Measurements from ENCODE around the gene TACC3.

TACC3 gene

DNA sequence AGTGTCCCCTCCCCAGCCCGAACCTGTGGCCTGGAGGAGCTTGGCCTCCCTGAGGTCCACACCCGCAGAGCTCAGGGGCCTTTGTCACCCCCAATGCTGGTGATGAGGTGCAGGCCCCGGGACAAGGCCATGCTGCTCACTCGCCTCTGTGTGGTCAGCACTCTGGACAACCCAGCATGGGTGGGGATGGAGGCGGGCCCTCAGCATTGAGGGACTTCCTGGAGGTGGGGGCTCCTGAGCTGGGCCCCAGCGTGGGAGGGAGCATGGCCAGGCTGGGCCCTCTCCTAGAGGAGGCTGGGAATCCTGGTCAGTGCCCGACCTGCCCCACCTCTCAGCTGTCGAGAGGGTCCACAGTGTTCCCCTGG, 30.6 kb downstream of the TACC3 start:
- H3K4me3 ChIP-seq (replicated peaks; ENCODE audit: low read depth, low read length): no peak overlapping the region
- TF ChIP-seq, protein P1, sequence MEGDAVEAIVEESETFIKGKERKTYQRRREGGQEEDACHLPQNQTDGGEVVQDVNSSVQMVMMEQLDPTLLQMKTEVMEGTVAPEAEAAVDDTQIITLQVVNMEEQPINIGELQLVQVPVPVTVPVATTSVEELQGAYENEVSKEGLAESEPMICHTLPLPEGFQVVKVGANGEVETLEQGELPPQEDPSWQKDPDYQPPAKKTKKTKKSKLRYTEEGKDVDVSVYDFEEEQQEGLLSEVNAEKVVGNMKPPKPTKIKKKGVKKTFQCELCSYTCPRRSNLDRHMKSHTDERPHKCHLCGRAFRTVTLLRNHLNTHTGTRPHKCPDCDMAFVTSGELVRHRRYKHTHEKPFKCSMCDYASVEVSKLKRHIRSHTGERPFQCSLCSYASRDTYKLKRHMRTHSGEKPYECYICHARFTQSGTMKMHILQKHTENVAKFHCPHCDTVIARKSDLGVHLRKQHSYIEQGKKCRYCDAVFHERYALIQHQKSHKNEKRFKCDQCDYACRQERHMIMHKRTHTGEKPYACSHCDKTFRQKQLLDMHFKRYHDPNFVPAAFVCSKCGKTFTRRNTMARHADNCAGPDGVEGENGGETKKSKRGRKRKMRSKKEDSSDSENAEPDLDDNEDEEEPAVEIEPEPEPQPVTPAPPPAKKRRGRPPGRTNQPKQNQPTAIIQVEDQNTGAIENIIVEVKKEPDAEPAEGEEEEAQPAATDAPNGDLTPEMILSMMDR (IDR thresholded peaks at IDR 0.05; ENCODE audit: low read length, missing control alignments): no peak
- no peak for DNase-seq (ENCODE audit: low read depth)

- DNase-seq (ENCODE audit: low read depth): peak; percentile 27
- H3K4me3 ChIP-seq (replicated peaks; ENCODE audit: low read depth, low read length): no peak overlapping the region
- TF ChIP-seq, protein P1 (IDR thresholded peaks at IDR 0.05; ENCODE audit: low read length, missing control alignments): no peak
Observed at GRCh38 chr4:1752284-1753041, 31.1 kb downstream of the TACC3 start.

DNA sequence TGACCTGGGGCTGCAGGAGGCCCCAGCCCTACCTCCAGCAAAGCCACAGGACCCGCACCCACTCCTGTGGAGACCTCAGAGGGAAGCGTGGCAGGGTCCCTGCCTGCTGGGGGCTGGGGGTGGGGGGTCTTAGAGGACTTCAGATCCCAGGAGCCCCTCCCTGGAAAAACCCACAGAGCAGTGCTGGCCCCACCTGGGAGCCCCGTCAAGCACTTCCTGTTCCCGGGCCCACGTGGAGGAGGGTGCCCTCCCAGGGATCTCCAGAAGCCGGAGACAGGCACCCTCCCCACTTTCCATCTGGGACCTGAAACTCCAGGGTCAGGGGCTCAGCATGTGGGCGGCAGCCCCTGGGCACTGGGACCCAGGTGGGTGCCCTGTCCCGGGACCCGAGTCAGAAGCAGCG, 32.0 kb downstream of the TACC3 start:
- no peak overlapping the region for H3K4me3 ChIP-seq (replicated peaks; ENCODE audit: low read depth, low read length)
- TF ChIP-seq, protein P1 (IDR thresholded peaks at IDR 0.05; ENCODE audit: low read length, missing control alignments): no peak
- no peak for DNase-seq (ENCODE audit: low read depth)

DNA sequence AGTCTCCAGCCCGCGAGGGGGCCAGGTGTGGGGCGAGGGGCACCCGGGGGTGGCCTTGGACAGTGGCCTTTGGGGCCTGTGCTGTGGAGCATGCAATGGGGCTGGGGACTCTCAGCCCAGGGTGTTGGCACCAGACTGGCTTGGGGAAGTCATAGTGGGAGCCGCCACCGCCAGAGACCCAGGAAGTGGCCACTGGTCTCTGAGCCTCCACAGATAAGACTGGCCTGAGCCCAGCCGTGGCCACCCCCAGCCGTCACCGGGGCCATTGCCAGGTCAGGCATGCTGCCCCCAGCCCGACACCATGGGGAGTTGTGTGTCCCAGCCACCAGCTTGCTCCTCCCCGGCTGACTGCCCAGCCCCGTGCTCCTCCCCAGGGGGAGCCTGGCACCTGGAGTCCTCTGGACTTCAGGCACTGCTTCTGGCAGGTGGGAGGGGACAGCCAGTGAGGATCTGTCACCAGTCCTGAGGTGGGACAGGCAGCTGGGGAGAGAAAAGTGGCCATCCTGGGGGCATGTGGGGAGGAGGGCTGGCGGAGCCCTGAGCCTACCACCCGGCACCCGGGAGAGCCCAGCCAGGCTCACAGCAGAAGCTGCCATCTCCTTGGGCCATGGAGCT, 32.5 kb downstream of the TACC3 start:
- TF ChIP-seq, protein P1 (IDR thresholded peaks at IDR 0.05; ENCODE audit: low read length, missing control alignments): no peak
- no peak for DNase-seq (ENCODE audit: low read depth)

DNA sequence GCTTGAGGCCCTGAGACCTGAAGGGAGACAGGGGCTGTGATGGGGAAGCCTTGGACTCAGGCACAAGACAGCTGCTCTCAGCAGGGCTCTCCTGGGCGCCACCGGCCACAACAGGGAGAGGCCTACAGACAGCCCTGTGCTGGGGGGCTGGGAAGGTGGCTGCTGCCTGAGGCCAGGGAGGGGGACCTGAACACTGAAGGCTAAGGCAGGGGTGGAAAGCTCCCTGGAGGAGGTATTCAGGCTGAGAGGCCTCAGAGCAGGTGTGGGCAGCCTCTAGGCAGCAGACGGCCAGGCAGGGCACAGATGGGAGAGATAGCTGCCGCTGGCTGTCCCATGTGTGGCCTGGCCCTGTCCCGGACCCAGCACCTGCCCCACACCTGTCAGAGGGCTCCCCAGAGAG, 33.0 kb downstream of the TACC3 start:
- TF ChIP-seq, protein P1 (IDR thresholded peaks at IDR 0.05; ENCODE audit: low read length, missing control alignments): no peak
- no peak for DNase-seq (ENCODE audit: low read depth)
- H3K4me3 ChIP-seq (replicated peaks; ENCODE audit: low read depth, low read length): no peak overlapping the region

More for the DNA sequence above, 32.5 kb downstream of the TACC3 start:
- no peak overlapping the region for H3K4me3 ChIP-seq (replicated peaks; ENCODE audit: low read depth, low read length)

DNA sequence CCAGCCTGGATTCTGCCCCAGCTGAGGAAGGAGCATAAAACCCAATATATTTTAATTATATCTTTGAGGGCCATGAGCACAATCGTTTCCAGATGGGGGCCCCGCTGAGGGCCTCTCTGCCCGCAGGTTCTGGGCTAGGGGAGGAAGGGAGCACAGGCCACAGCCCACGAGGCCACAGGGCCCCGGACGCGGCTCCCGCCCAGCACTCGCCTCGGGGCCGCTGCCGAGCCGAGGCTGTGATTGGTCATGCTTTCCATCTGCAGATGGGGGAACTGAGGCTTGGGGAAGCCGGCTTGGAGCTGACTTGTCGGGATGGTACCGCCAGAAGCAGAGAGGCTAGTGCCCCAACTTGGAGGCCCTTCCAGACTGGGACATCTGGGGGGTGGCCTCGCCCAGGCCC, 34.0 kb downstream of the TACC3 start:
- TF ChIP-seq, protein P1 (IDR thresholded peaks at IDR 0.05; ENCODE audit: low read length, missing control alignments): no peak
- H3K4me3 ChIP-seq (replicated peaks; ENCODE audit: low read depth, low read length): no peak overlapping the region
- DNase-seq (ENCODE audit: low read depth): no peak
